Mammary epithelial cell (primary cell): Measurements from ENCODE around the gene SRPK3.

Experiments used
- CTCF ChIP-seq, 2 donors: IDR thresholded peaks in 1 of 2; conservative IDR thresholded peaks in 1 of 2; 2 replicates each; pipeline ENCODE4 v1.5.1; 2011 to 2012; ENCODE audit warnings: inconsistent platforms in 2 of 2, low read length in 2 of 2, mild to moderate bottlenecking in 2 of 2, control low read depth in 1 of 2, low read depth in 1 of 2; ENCODE audit not compliant: insufficient read depth in 1 of 2; ENCODE audit errors: extremely low read depth in 1 of 2
- EZH2 ChIP-seq: IDR thresholded peaks from 2 replicates; pipeline ENCODE4 v1.6.1; 2012; ENCODE audit warnings: low read length, inconsistent platforms, borderline replicate concordance

DNA sequence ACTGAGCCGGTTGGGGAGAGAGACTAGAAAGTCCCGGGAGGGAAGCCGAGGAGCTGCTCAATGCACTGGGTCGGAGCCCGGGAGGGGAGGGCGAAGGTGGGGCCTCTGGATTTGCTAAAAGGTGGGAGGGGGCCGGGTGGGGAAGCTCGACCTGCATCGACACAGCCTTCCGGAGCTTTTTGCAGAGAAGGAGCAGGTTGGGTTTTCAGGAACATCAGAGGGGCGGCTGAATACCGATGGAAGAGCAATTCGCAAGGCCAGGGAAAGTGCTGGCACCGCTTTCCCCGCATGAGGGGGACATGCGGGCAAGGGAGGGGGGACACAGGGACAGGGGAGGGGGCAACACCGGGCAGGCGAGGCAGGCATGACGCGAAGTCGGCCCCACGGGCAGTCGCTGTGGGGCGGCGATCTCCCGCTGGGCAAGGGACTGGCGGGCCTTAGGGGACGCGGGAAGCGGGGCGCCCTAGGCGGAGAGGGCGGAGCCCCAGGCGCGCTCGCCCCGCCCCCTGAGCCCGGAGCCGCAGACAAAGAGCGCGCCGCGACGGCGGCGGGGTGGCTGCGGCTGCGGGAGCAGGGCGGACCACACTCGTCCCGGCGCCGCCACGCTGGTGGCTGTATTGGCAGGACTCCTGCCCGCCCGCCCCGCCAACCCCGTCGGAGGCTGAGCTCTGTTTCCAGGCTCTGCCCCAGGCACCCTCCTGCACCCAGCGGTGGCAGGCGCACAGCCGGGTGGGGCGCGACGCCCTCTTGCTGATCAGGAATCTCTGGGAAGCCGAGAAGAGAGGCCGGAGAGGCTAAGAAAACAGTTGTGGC, 37.9 kb downstream of the SRPK3 start:
- TF ChIP-seq CTCF (conservative IDR thresholded peaks at IDR 0.05 in 1 of 2, IDR thresholded peaks at IDR 0.05 in 1 of 2; ENCODE audit: extremely low read depth in 1 of 2, insufficient read depth in 1 of 2, low read depth in 1 of 2, low read length in 2 of 2) (no peak), EZH2 (no peak)
